Measurements from ENCODE around the gene HYCC1. TPM values are rescaled to one million over a fixed set of nuclear protein-coding genes. Genes with fewer than 3 reads are reported as not detected.

Gene HYCC1
- total RNA-seq, 1 experiment from 2014 or later: 46.2 TPM

DNA sequence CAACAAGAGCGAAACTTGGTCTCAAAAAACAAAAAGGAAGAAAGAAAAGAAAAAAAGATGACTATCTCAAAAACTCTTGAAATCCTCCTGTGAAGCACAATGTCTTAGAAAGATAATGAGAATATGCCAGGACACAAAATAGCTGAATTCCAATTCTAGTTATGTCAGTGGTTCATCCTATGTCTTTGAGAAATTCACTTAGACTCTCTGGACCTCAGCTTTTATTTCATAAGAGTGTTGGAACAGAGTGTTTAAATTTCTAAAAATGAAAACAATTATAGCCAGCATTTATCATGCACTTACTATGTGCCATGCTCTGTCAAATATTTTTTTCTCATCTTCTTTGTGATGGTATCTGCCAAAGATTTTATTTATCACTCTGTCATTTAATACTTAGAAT lies 13.3 kb upstream of the HYCC1 start:
- Mint-ChIP-seq H3K27me3 (ENCODE audit: insufficient read depth, unreplicated experiment) (no peaks in the 10 kb centered on the region), H3K4me3 (ENCODE audit: unreplicated experiment) (no peak overlapping the region), H3K9me3 (ENCODE audit: unreplicated experiment) (no peaks in the 10 kb centered on the region), H3K27ac (ENCODE audit: unreplicated experiment) (no peak overlapping the region), H3K36me3 (ENCODE audit: insufficient read depth, unreplicated experiment) (no peaks in the 10 kb centered on the region), H3K4me1 (ENCODE audit: low read depth, unreplicated experiment) (peaks cover 8% of the 10 kb centered on the region)
- no peak for TF ChIP-seq CTCF (IDR thresholded peaks at IDR 0.05; ENCODE audit: insufficient read depth in 1 of 2, low read depth in 1 of 2, low read length in 1 of 2, severe bottlenecking in 1 of 2, unreplicated experiment in 1 of 2)
- H3K4me1 ChIP-seq: 0 out of 2 replicates have a peak, but pooled peaks cover 2% of the 10 kb centered on the region
- DNase-seq: no peak
- H3K4me3 ChIP-seq (ENCODE audit: low read depth, low read length): no peak overlapping the region
- H3K9me3 ChIP-seq: no peaks in the 10 kb centered on the region
- no peaks in the 10 kb centered on the region for H3K27me3 ChIP-seq (replicated peaks; ENCODE audit: control insufficient read depth, insufficient read depth, low read length)
- BruUV-seq (replicated peaks): no TSS peak
- POLR2A ChIA-PET: no interaction called here
- intact Hi-C loops (cut with micrococcal nuclease; ENCODE audit: unreplicated experiment): no loop called here
- CTCF ChIA-PET: no interaction called here
- H3K36me3 ChIP-seq (ENCODE audit: control insufficient read depth, insufficient read depth, low read length): no peaks in the 10 kb centered on the region

DNA sequence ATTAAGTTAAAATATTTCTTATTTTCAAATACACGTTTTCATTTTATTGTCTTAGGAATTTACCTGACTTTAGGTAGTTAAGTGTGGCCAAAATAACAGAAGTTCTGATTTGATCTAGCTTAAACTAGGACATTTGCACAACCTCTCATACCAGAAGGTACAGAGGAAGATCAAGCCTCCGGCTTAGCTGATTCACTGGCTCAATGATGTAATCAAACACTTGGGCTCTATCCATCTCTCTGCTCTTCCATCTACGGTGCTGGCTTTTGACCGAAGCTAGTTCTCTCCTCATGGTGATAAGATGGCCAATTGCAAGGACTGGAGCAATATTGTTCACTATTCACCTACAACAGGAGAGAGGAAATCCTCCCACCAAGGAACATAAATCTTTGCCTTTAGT lies 12.2 kb upstream of the HYCC1 start:
- peaks cover 10% of the 10 kb centered on the region for H3K4me1 Mint-ChIP-seq (ENCODE audit: low read depth, unreplicated experiment)
- no peaks in the 10 kb centered on the region for H3K27me3 Mint-ChIP-seq (ENCODE audit: insufficient read depth, unreplicated experiment)
- Histone ChIP-seq H3K4me3 (ENCODE audit: low read depth, low read length) (no peak overlapping the region), H3K36me3 (ENCODE audit: control insufficient read depth, insufficient read depth, low read length) (no peaks in the 10 kb centered on the region), H3K4me1 (0 out of 2 replicates have a peak, but pooled peaks cover 7% of the 10 kb centered on the region), H3K27me3 (replicated peaks; ENCODE audit: control insufficient read depth, insufficient read depth, low read length) (no peaks in the 10 kb centered on the region), H3K9me3 (no peaks in the 10 kb centered on the region)
- CTCF ChIA-PET: no interaction called here
- no peak for TF ChIP-seq CTCF (IDR thresholded peaks at IDR 0.05; ENCODE audit: insufficient read depth in 1 of 2, low read depth in 1 of 2, low read length in 1 of 2, severe bottlenecking in 1 of 2, unreplicated experiment in 1 of 2)
- H3K4me3 Mint-ChIP-seq (ENCODE audit: unreplicated experiment): no peak overlapping the region
- no peak overlapping the region for H3K27ac Mint-ChIP-seq (ENCODE audit: unreplicated experiment)
- intact Hi-C loops (cut with micrococcal nuclease; ENCODE audit: unreplicated experiment): no loop called here
- no peak for DNase-seq
- no peaks in the 10 kb centered on the region for H3K36me3 Mint-ChIP-seq (ENCODE audit: insufficient read depth, unreplicated experiment)
- H3K9me3 Mint-ChIP-seq (ENCODE audit: unreplicated experiment): no peaks in the 10 kb centered on the region
- POLR2A ChIA-PET: no interaction called here
- BruUV-seq (replicated peaks): no TSS peak

DNA sequence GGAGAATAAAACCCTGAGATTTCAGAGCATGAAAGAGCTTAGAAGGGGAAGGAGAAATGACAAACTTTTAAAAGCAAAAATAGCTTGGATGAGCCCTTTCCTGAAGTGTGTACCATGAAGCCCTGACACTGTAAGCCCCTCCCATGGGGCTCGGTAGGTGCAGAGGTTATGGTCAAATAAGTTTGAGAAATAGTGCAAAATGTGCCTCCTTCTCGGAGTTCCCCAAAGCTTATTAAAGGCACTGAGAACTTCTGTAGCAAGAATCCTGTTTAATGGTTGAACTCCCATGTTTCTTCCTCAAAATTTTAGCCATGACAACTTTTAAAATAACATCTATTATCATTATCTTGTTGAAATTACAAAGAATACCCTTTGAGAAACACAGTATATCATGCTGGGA lies 10.5 kb upstream of the HYCC1 start:
- Histone ChIP-seq H3K36me3 (ENCODE audit: control insufficient read depth, insufficient read depth, low read length) (no peaks in the 10 kb centered on the region), H3K27me3 (replicated peaks; ENCODE audit: control insufficient read depth, insufficient read depth, low read length) (no peaks in the 10 kb centered on the region), H3K9me3 (no peaks in the 10 kb centered on the region), H3K4me3 (ENCODE audit: low read depth, low read length) (no peak overlapping the region), H3K4me1 (0 out of 2 replicates have a peak, but pooled peaks cover 7% of the 10 kb centered on the region)
- ChIA-PET CTCF (no interaction called here), POLR2A (no interaction called here)
- no peak for DNase-seq
- intact Hi-C loops (cut with micrococcal nuclease; ENCODE audit: unreplicated experiment): no loop called here
- BruUV-seq (replicated peaks): no TSS peak
- Mint-ChIP-seq H3K27ac (ENCODE audit: unreplicated experiment) (no peak overlapping the region), H3K36me3 (ENCODE audit: insufficient read depth, unreplicated experiment) (no peaks in the 10 kb centered on the region), H3K4me1 (ENCODE audit: low read depth, unreplicated experiment) (peaks cover 10% of the 10 kb centered on the region), H3K27me3 (ENCODE audit: insufficient read depth, unreplicated experiment) (no peaks in the 10 kb centered on the region), H3K9me3 (ENCODE audit: unreplicated experiment) (no peaks in the 10 kb centered on the region), H3K4me3 (ENCODE audit: unreplicated experiment) (no peak overlapping the region)
- no peak for TF ChIP-seq CTCF (IDR thresholded peaks at IDR 0.05; ENCODE audit: insufficient read depth in 1 of 2, low read depth in 1 of 2, low read length in 1 of 2, severe bottlenecking in 1 of 2, unreplicated experiment in 1 of 2)

All from Caco-2 (cell line).